Mesenteric fat pad (tissue), 1 donor: ENCODE data around the gene GATA1. TPM values are rescaled to one million over a fixed set of nuclear protein-coding genes. Genes with fewer than 3 reads are reported as not detected.

Experiments used
- DNase-seq: peaks from one replicate; pipeline ENCODE4 v3.0.0-alpha.2; 2020; ENCODE audit warnings: low spot score
- total RNA-seq: library from RNA; stranded (reverse); fragmentation: NEBNext Ultra II Directional; extraction: Animal tissue kit (Norgen Biotek cat#: 25700); gene quantifications from one replicate; pipeline ENCODE4 v1.2.1, GENCODE V29; 2021
- donor health status: DM: yes; HTN: yes; CAD: no.

The GATA1 gene
- total RNA-seq, 1 donor from 2014 or later, result not detected

GRCh38 chrX:48784726-48785125, 1.7 kb upstream of the GATA1 start:
- DNase-seq, result peak; percentile 5

GRCh38 chrX:48785186-48785539, 1.2 kb upstream of the GATA1 start:
- DNase-seq, result peak; percentile 57

- peak; percentile 82 for DNase-seq
Measured at GRCh38 chrX:48785540-48786214, 713 bp upstream of the GATA1 start.

- DNase-seq, result no peak
Measured at GRCh38 chrX:48786825-48787504, 575 bp downstream of the GATA1 start.

GRCh38 chrX:48787505-48788443, 1.4 kb downstream of the GATA1 start:
- peak; percentile 53 for DNase-seq

- DNase-seq, result peak; percentile 51
Measured at GRCh38 chrX:48789366-48790220, 3.2 kb downstream of the GATA1 start.

- no peak for DNase-seq
Measured at GRCh38 chrX:48790477-48790876, 4.1 kb downstream of the GATA1 start.

GRCh38 chrX:48791063-48791820, 4.9 kb downstream of the GATA1 start:
- peak; percentile 67 for DNase-seq

GRCh38 chrX:48792219-48792618, 5.8 kb downstream of the GATA1 start:
- peak; percentile 82 for DNase-seq

- DNase-seq, result peak; percentile 75
Measured at GRCh38 chrX:48793935-48794334, 7.5 kb downstream of the GATA1 start.

- DNase-seq, result peak; percentile 74
Measured at GRCh38 chrX:48794340-48794910, 8.0 kb downstream of the GATA1 start.

GRCh38 chrX:48794911-48795515, 8.6 kb downstream of the GATA1 start:
- DNase-seq, result peak; percentile 69

- no peak for DNase-seq
Measured at GRCh38 chrX:48798318-48798717, 11.9 kb downstream of the GATA1 start.

- DNase-seq, result peak; percentile 41
Measured at GRCh38 chrX:48800574-48801279, 14.3 kb downstream of the GATA1 start.

- peak; percentile 96 for DNase-seq
Measured at GRCh38 chrX:48801280-48802088, 15.1 kb downstream of the GATA1 start, which contains the start of gene HDAC6. Gene HDAC6 (plus strand): TSS chrX:48802067. CDS start chrX:48802693, 626 bp downstream.

- DNase-seq, result peak; percentile 94
Measured at GRCh38 chrX:48802089-48802904, 15.9 kb downstream of the GATA1 start.

- DNase-seq, result peak; percentile 53
Measured at GRCh38 chrX:48802905-48803200, 16.5 kb downstream of the GATA1 start.
